ENCODE data around the gene LIN52. TPM values are rescaled to one million over a fixed set of nuclear protein-coding genes. Genes with fewer than 3 reads are reported as not detected.
A peak's percentile ranks its signal among the peaks of the same experiment; 100 is the strongest.

LIN52 gene
- total RNA-seq, 1 experiment from 2014 or later: 10.6 TPM

GRCh38 chr14:74245292-74245691 is 160.5 kb downstream of the LIN52 start:
- no peak for TF ChIP-seq ATF1 (CRISPR knock-in tag; IDR thresholded peaks at IDR 0.05)
- TF ChIP-seq SMAD3 (CRISPR knock-in tag; IDR thresholded peaks at IDR 0.05; ENCODE audit: borderline replicate concordance): no peak
- no peak for TF ChIP-seq PRRX2 (CRISPR knock-in tag; IDR thresholded peaks at IDR 0.05)
- no peak for TF ChIP-seq RORB (CRISPR knock-in tag; IDR thresholded peaks at IDR 0.05)
- no peak for TF ChIP-seq ZBTB21 (CRISPR knock-in tag; IDR thresholded peaks at IDR 0.05; ENCODE audit: borderline replicate concordance)
- TF ChIP-seq HMGXB4 (CRISPR knock-in tag; IDR thresholded peaks at IDR 0.05): no peak
- TF ChIP-seq CREM (CRISPR knock-in tag; IDR thresholded peaks at IDR 0.05): no peak
- TF ChIP-seq FOXP4 (CRISPR knock-in tag; IDR thresholded peaks at IDR 0.05): no peak
- TF ChIP-seq ESRRA (CRISPR knock-in tag; IDR thresholded peaks at IDR 0.05; ENCODE audit: borderline replicate concordance): no peak
- no peak for DNase-seq (ENCODE audit: low spot score)
- Mint-ChIP-seq H3K4me3 (no peak overlapping the region), H3K4me1 (peaks cover 53% of the 10 kb centered on the region), H3K27ac (no peak overlapping the region), H3K27me3 (ENCODE audit: low read depth) (peaks cover 59% of the 10 kb centered on the region), H3K9me3 (no peaks in the 10 kb centered on the region), H3K36me3 (no peaks in the 10 kb centered on the region)
- no peak for ATAC-seq
- CTCF ChIA-PET: interaction anchor here (0.7 to 11.1 kb wide), 4 partner anchors 13 to 503 kb away, joined by 3 to 89 read pairs (median 7); no protein-coding TSS in a partner anchor
- POLR2A ChIA-PET: no interaction called here

- H3K4me3 Mint-ChIP-seq: no peak overlapping the region
- ATAC-seq (peak; percentile 7; the same call in 1 of the 2 replicates), DNase-seq (ENCODE audit: low spot score) (no peak)
- peaks cover 47% of the 10 kb centered on the region for H3K27me3 Mint-ChIP-seq (ENCODE audit: low read depth)
- TF ChIP-seq PRRX2 (CRISPR knock-in tag; IDR thresholded peaks at IDR 0.05): no peak
- TF ChIP-seq TEAD1 (CRISPR knock-in tag; IDR thresholded peaks at IDR 0.05): no peak
- no peak for TF ChIP-seq MXD4 (CRISPR knock-in tag; IDR thresholded peaks at IDR 0.05; ENCODE audit: borderline replicate concordance)
- no peak for TF ChIP-seq ZNF138 (CRISPR knock-in tag; conservative IDR thresholded peaks at IDR 0.05)
- TF ChIP-seq PREB (CRISPR knock-in tag; IDR thresholded peaks at IDR 0.05; ENCODE audit: borderline replicate concordance): no peak
- TF ChIP-seq ZBTB21 (CRISPR knock-in tag; IDR thresholded peaks at IDR 0.05; ENCODE audit: borderline replicate concordance): no peak
- TF ChIP-seq E2F4 (CRISPR knock-in tag; IDR thresholded peaks at IDR 0.05; ENCODE audit: borderline replicate concordance, low read depth): no peak
- TF ChIP-seq GTF2I (CRISPR knock-in tag; conservative IDR thresholded peaks at IDR 0.05): no peak
- no peak for TF ChIP-seq HMGA2 (CRISPR knock-in tag; IDR thresholded peaks at IDR 0.05)
- TF ChIP-seq TEAD4 (CRISPR knock-in tag; IDR thresholded peaks at IDR 0.05): no peak
- TF ChIP-seq NFYB (CRISPR knock-in tag; conservative IDR thresholded peaks at IDR 0.05; ENCODE audit: low read depth): no peak
- TF ChIP-seq ETV6 (CRISPR knock-in tag; IDR thresholded peaks at IDR 0.05): no peak
- TF ChIP-seq ATF3 (CRISPR knock-in tag; conservative IDR thresholded peaks at IDR 0.05): no peak
- no peak for TF ChIP-seq CBFB (CRISPR knock-in tag; IDR thresholded peaks at IDR 0.05; ENCODE audit: low read depth)
- TF ChIP-seq CDX4 (CRISPR knock-in tag; IDR thresholded peaks at IDR 0.05; ENCODE audit: borderline replicate concordance): no peak
- no peak for TF ChIP-seq ZNF425 (CRISPR knock-in tag; conservative IDR thresholded peaks at IDR 0.05)
- no peak for TF ChIP-seq SOX15 (CRISPR knock-in tag; IDR thresholded peaks at IDR 0.05)
- no peaks in the 10 kb centered on the region for H3K36me3 Mint-ChIP-seq
- H3K27ac Mint-ChIP-seq: no peak overlapping the region
- H3K9me3 Mint-ChIP-seq: no peaks in the 10 kb centered on the region
- peaks cover 50% of the 10 kb centered on the region for H3K4me1 Mint-ChIP-seq
- POLR2A ChIA-PET: interaction anchor here (0.6 kb wide), 1 partner anchor 497 kb away, joined by 5 read pairs; no protein-coding TSS in a partner anchor
- CTCF ChIA-PET: interaction anchor here (0.5 to 11.1 kb wide), 6 partner anchors 12 to 233 kb away, joined by 3 to 89 read pairs (median 4); no protein-coding TSS in a partner anchor
Measured at GRCh38 chr14:74246542-74246941, 161.8 kb downstream of the LIN52 start.
